Kidney epithelial cell (primary cell): ENCODE measurements around the gene UGGT1. TPM values are rescaled to one million over a fixed set of nuclear protein-coding genes. Genes with fewer than 3 reads are reported as not detected.
A peak's percentile ranks its signal among the peaks of the same experiment; 100 is the strongest.

Experiments used
- DNase-seq: peaks from one replicate; pipeline ENCODE4 v3.0.0-alpha.2; 2010; ENCODE audit warnings: low read depth
- H3K27me3 ChIP-seq: 2 replicates; pipeline ENCODE4 v1.6.0; 2011; ENCODE audit warnings: low read length; ENCODE audit not compliant: control insufficient read depth, insufficient read depth
- H3K36me3 ChIP-seq: 2 replicates; pipeline ENCODE4 v1.5.1; 2011; ENCODE audit warnings: low read length; ENCODE audit not compliant: control insufficient read depth, insufficient read depth
- H3K4me3 ChIP-seq: 2 replicates; pipeline ENCODE4 v1.5.1; 2011; ENCODE audit warnings: low read depth, mild to moderate bottlenecking, control low read depth, low read length
- total RNA-seq: library from RNA; depleted of rRNA; stranded (reverse); fragments of >200 nt; gene quantifications from 2 replicates; pipeline ENCODE4 v1.2.3, GENCODE V29; 2015
- TF ChIP-seq, protein P1 (sequence below): IDR thresholded peaks from 2 replicates; pipeline ENCODE4 v1.5.1; 2011; ENCODE audit warnings: mild to moderate bottlenecking, moderate library complexity, low read length, control low read depth, inconsistent platforms; ENCODE audit not compliant: insufficient read depth, poor library complexity, severe bottlenecking

The UGGT1 gene, protein sequence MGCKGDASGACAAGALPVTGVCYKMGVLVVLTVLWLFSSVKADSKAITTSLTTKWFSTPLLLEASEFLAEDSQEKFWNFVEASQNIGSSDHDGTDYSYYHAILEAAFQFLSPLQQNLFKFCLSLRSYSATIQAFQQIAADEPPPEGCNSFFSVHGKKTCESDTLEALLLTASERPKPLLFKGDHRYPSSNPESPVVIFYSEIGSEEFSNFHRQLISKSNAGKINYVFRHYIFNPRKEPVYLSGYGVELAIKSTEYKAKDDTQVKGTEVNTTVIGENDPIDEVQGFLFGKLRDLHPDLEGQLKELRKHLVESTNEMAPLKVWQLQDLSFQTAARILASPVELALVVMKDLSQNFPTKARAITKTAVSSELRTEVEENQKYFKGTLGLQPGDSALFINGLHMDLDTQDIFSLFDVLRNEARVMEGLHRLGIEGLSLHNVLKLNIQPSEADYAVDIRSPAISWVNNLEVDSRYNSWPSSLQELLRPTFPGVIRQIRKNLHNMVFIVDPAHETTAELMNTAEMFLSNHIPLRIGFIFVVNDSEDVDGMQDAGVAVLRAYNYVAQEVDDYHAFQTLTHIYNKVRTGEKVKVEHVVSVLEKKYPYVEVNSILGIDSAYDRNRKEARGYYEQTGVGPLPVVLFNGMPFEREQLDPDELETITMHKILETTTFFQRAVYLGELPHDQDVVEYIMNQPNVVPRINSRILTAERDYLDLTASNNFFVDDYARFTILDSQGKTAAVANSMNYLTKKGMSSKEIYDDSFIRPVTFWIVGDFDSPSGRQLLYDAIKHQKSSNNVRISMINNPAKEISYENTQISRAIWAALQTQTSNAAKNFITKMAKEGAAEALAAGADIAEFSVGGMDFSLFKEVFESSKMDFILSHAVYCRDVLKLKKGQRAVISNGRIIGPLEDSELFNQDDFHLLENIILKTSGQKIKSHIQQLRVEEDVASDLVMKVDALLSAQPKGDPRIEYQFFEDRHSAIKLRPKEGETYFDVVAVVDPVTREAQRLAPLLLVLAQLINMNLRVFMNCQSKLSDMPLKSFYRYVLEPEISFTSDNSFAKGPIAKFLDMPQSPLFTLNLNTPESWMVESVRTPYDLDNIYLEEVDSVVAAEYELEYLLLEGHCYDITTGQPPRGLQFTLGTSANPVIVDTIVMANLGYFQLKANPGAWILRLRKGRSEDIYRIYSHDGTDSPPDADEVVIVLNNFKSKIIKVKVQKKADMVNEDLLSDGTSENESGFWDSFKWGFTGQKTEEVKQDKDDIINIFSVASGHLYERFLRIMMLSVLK (N-terminal part only)
- 67.8 and 83.4 TPM in 2 replicates for total RNA-seq

DNA sequence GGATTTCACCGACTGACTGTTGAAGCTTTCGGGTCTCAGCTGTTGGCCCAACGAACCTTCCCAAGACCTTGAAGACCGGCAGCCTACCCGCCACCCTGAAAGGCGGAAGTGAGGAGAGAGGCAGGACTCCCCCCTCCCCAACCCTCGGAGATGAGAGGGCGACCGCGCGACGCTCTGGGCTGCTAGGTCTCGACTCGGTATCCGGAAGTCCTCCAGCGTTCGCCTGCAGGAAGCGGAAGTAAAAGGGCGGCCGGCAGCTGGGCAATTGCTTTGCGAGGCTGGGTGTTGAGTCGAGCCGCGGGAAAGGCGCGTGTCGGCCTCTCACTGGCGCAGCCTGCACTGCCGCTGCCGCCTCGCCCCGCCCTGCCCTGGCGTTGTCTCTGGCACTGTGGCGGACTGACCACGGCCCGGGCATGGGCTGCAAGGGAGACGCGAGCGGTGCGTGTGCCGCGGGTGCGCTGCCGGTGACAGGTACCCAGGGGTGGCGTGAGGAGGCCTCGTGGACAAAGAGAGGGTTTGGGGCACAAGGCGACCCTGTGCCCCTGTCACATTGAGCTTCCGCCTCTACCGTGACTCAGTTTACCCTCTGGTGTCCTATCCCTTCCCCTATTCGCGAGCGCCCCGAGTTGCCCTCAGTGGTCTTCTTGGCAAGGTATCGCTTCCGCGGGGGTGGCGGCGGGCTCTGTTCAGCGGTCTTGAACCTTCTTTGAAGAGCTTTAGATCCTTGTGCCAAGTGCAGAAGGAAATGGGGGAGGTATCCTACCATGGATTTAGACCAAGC, at the start of gene UGGT1:
UGGT1 (plus strand) TSS at position 256 of the 781 bp plus-strand sequence; CDS start at position 414, 158 bp downstream.
- Histone ChIP-seq H3K4me3 (peak within 1 kb of the TSS; percentile 99), H3K27me3 (no peaks in the 10 kb centered on the region), H3K36me3 (no peaks in the 10 kb centered on the region)
- TF ChIP-seq, protein P1, sequence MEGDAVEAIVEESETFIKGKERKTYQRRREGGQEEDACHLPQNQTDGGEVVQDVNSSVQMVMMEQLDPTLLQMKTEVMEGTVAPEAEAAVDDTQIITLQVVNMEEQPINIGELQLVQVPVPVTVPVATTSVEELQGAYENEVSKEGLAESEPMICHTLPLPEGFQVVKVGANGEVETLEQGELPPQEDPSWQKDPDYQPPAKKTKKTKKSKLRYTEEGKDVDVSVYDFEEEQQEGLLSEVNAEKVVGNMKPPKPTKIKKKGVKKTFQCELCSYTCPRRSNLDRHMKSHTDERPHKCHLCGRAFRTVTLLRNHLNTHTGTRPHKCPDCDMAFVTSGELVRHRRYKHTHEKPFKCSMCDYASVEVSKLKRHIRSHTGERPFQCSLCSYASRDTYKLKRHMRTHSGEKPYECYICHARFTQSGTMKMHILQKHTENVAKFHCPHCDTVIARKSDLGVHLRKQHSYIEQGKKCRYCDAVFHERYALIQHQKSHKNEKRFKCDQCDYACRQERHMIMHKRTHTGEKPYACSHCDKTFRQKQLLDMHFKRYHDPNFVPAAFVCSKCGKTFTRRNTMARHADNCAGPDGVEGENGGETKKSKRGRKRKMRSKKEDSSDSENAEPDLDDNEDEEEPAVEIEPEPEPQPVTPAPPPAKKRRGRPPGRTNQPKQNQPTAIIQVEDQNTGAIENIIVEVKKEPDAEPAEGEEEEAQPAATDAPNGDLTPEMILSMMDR: no peak
- DNase-seq: peak; percentile 84

GRCh38 chr2:128041561-128041960, 49.4 kb upstream of the UGGT1 start:
- no peak for DNase-seq
- no peaks in the 10 kb centered on the region for H3K27me3 ChIP-seq
- H3K36me3 ChIP-seq: no peaks in the 10 kb centered on the region
- TF ChIP-seq, protein P1: no peak
- no peak overlapping the region for H3K4me3 ChIP-seq

- DNase-seq: no peak
Measured at GRCh38 chr2:128043041-128043440, 48.0 kb upstream of the UGGT1 start.

GRCh38 chr2:128053331-128053730, 37.7 kb upstream of the UGGT1 start:
- Histone ChIP-seq H3K36me3 (no peaks in the 10 kb centered on the region), H3K27me3 (no peaks in the 10 kb centered on the region), H3K4me3 (no peak overlapping the region)
- no peak for DNase-seq
- TF ChIP-seq, protein P1: no peak

More at GRCh38 chr2:128043041-128043440, 48.0 kb upstream of the UGGT1 start:
- TF ChIP-seq, protein P1: no peak
- H3K4me3 ChIP-seq: no peak overlapping the region
- H3K36me3 ChIP-seq: no peaks in the 10 kb centered on the region
- H3K27me3 ChIP-seq: no peaks in the 10 kb centered on the region
